ENCODE results near the gene TIMM10B.

DNA sequence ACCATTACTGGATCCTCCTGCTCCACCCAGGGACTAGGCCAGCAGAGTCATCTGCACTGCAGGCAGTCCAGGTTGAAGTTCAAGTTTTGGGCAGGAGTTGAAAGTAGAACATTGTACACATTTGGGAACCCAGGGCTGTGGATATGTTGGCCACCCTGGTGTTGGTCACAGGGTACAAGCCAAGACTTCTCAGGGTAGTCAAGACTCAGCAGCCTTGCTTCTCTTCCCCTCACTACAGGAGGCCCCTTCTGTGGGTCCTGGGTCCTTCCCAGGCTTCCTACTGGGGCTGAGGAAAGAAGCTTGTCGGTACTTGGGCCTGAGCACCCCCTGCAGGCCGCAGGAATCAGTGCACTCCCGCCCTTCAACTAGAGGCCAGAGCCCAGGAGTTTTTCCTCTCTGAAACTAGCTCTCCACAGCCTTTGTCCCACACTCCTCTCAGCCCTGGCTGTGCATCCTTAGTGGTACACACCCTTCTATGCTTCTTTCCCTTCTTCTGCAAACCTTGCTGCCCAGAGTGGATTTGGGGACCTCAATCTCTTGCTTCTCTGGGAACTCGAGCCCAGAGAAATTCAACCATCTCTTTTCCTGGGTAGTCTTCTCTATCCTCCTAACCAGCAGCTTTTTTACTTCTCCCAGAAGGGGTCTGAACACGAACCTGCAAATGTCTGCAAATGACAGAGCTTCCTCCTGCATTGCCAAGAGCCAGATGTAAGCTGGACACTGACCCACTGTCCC lies 37.9 kb upstream of the TIMM10B start:
- TF ChIP-seq POLR2A (IDR thresholded peaks at IDR 0.05; ENCODE audit: low read length) (no peak), GATA1 (IDR thresholded peaks at IDR 0.05; ENCODE audit: low read depth, low read length) (no peak)
